Smooth muscle cell of bladder (primary cell): ENCODE results near the gene ABCE1. TPM values are rescaled to one million over a fixed set of nuclear protein-coding genes. Genes with fewer than 3 reads are reported as not detected.

ENCODE experiments used
- total RNA-seq: library from RNA; depleted of rRNA; stranded (reverse); fragments of >200 nt; gene quantifications from 2 replicates; pipeline ENCODE4 v1.2.3, GENCODE V29; 2014

The ABCE1 gene
- total RNA-seq, result 66.6 and 89.2 TPM in 2 replicates

DNA sequence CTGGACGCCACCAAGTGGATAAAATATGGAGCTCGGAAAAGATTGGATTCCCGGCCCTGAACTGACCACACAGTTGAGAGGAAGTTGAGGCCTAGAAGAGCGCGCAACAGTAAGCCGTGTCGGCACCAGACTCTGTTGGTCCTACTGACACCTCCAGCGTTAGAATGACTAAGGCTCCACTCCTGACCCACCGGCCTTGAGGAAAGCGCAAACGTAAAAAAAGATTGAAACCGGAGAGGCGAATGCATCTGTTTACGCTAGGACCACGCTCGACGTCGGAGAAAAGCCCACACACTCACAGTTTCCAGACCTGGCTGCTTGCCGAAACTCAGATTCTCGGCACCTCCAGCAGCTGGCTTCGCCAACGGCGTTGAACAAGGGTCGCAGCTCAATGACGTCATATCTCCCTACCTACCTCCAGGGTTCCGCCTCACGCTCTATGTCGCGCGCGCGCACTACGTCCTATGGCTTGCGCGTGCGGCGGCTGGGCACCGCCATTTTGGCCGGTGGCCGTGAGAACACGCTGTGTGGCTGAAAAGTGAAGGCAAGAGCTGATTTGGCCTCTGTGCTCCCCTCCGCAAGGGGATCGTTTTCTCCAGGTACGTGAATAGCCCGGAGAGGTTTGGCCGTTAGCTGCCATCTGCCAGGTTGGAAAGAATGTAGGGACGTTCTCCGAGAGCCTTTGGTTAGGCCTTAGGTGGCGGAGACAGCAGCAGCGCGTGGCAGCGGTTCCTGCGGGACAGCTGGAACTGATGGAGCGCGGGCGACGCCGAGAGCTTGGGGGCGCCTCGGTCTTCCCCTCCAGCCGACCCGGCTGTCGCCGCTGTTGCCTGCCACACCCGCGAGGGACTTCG, at the start of gene ABCE1, which contains the start of gene ANAPC10:
Gene ABCE1 (plus strand): TSS at position 491 of the 854 bp plus-strand sequence. CDS start 6,102 bp downstream, outside the sequence.
Gene ANAPC10 (minus strand): TSS at position 376 of the 854 bp plus-strand sequence. CDS start 2,097 bp downstream, outside the sequence.

Other genes with a start within 250 kb of the ABCE1 start
- 21.9 and 22.2 TPM in 2 replicates for gene ANAPC10, start 115 bp upstream of the ABCE1 start, total RNA-seq
- gene OTUD4, start 82.3 kb downstream of the ABCE1 start, total RNA-seq, result 12.2 and 16.5 TPM in 2 replicates